Gastrocnemius medialis (tissue), 4 donors: ENCODE results near the gene ASPG.

Experiments
- CTCF ChIP-seq, 5 experiments: fragments of 450-650 bp in 3 of 5; fragments of 200-600 bp in 2 of 5; sonication (generic) in 2 of 5; IDR thresholded peaks in 4 of 5; conservative IDR thresholded peaks in 1 of 5; 1 replicate in 4 of 5; 2 replicates in 1 of 5; pipeline ENCODE4 v1.5.1; 2016 to 2019; ENCODE audit warnings: antibody characterized with exemption in 5 of 5, mild to moderate bottlenecking in 3 of 5, moderate library complexity in 3 of 5
- POLR2A ChIP-seq, 2 donors: fragments of 450-650 bp; IDR thresholded peaks; one replicate each; pipeline ENCODE4 v1.6.1; 2017; ENCODE audit warnings: antibody characterized with exemption in 2 of 2, mild to moderate bottlenecking in 2 of 2, moderate library complexity in 2 of 2

- no peak for TF ChIP-seq POLR2A (IDR thresholded peaks at IDR 0.05)
- no peak for TF ChIP-seq CTCF (IDR thresholded peaks at IDR 0.05 in 4 of 5, conservative IDR thresholded peaks at IDR 0.05 in 1 of 5)
Observed at GRCh38 chr14:104103446-104104075, 18.1 kb downstream of the ASPG start.
